ENCODE measurements around the gene TLE3. TPM values are rescaled to one million over a fixed set of nuclear protein-coding genes. Genes with fewer than 3 reads are reported as not detected.

TLE3 gene
- polyA plus RNA-seq, 1 donor (not counting 4 experiments of a cell fraction or from before 2014, with no cell fraction given), result 8.3 TPM

DNA sequence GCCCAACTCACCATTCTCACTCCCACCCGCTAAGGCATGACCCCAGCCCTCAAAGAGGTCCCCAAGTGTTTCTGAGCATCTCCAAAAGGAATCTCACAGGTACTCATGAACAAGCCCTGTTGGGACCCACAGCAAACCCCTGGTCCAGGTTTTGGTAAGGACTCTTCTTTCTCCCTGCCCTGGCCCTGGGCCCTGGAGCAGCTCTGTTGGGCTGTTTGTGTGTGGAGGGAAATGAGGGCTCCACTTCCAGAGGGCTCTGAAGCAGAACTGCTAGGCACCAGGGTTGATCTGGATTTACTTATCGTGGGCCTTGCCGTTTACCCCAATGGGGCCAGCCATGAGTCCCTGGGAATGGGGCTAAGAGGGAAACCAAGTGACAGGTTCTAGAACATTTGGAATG, 92.9 kb downstream of the TLE3 start:
- Histone ChIP-seq H3K79me2 (ENCODE audit: control insufficient read depth, insufficient read depth, low read length) (no peaks in the 10 kb centered on the region), H3K4me1 (ENCODE audit: control insufficient read depth, extremely low read depth, insufficient read depth, low read length) (no peaks in the 10 kb centered on the region), H3K9me1 (ENCODE audit: control insufficient read depth, extremely low read depth, insufficient read depth, low read length) (no peaks in the 10 kb centered on the region), H3K4me2 (ENCODE audit: control insufficient read depth, extremely low read depth, insufficient read depth, low read depth, low read length) (no peak overlapping the region), H3K27ac (ENCODE audit: control insufficient read depth, insufficient read depth, low read length) (no peak overlapping the region), H3K9me3 (ENCODE audit: control insufficient read depth, low read depth, low read length) (no peaks in the 10 kb centered on the region), H3K4me3 (ENCODE audit: control insufficient read depth in 2 of 3, extremely low read depth in 1 of 3, insufficient read depth in 2 of 3, low read depth in 1 of 3, low read length in 3 of 3) (no peak overlapping the region), H2AFZ (ENCODE audit: control insufficient read depth, low read length) (no peak overlapping the region), H3K27me3 (ENCODE audit: control insufficient read depth, extremely low read depth, insufficient read depth, low read length) (peaks cover 36% of the 10 kb centered on the region), H3K9ac (ENCODE audit: control insufficient read depth, extremely low read depth, insufficient read depth, low read length) (no peak overlapping the region), H3K36me3 (ENCODE audit: control insufficient read depth in 2 of 2, extremely low read depth in 1 of 2, insufficient read depth in 2 of 2, low read length in 2 of 2) (no peaks in the 10 kb centered on the region), H4K20me1 (ENCODE audit: control insufficient read depth, extremely low read depth, insufficient read depth, low read length) (no peaks in the 10 kb centered on the region)
- FAIRE-seq, result no peak
- DNase-seq (ENCODE audit: low read depth, low spot score), result no peak
- TF ChIP-seq EZH2 (IDR thresholded peaks at IDR 0.05; ENCODE audit: low read length), result no peak
- TF ChIP-seq, protein P1, sequence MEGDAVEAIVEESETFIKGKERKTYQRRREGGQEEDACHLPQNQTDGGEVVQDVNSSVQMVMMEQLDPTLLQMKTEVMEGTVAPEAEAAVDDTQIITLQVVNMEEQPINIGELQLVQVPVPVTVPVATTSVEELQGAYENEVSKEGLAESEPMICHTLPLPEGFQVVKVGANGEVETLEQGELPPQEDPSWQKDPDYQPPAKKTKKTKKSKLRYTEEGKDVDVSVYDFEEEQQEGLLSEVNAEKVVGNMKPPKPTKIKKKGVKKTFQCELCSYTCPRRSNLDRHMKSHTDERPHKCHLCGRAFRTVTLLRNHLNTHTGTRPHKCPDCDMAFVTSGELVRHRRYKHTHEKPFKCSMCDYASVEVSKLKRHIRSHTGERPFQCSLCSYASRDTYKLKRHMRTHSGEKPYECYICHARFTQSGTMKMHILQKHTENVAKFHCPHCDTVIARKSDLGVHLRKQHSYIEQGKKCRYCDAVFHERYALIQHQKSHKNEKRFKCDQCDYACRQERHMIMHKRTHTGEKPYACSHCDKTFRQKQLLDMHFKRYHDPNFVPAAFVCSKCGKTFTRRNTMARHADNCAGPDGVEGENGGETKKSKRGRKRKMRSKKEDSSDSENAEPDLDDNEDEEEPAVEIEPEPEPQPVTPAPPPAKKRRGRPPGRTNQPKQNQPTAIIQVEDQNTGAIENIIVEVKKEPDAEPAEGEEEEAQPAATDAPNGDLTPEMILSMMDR (optimal IDR thresholded peaks at IDR 0.05 in 1 of 3, IDR thresholded peaks at IDR 0.05 in 1 of 3, conservative IDR thresholded peaks at IDR 0.05 in 1 of 3; ENCODE audit: extremely low read depth in 1 of 3, insufficient read depth in 2 of 3, low read length in 3 of 3), result no peak
- dilution Hi-C loops (cut with MboI; ENCODE audit: extremely low pct_ligation_motif_present, low sequenced_read_pairs), result no loop called here

DNA sequence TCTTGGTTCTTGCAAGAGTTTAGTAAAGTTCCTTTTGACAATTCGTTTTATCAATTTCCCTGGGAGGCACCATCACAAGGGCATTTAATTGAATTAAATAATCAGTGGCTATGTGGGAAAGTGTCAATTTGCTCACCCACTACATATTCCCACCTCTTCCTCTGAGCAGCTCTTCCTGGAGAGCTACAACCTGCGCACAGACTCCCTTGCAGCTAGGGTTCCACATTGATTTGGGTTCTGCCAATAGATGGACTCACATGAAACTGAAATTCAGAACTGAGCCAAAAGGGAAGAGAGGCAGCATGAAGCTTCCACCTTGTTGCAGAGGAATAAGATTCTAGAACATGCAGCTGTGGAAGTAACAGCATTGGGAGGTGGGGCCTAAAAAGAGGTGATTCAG, 94.8 kb downstream of the TLE3 start:
- H2AFZ ChIP-seq (ENCODE audit: control insufficient read depth, low read length), result no peak overlapping the region
- dilution Hi-C loops (cut with MboI; ENCODE audit: extremely low pct_ligation_motif_present, low sequenced_read_pairs), result no loop called here
- no peak overlapping the region for H3K9ac ChIP-seq (ENCODE audit: control insufficient read depth, extremely low read depth, insufficient read depth, low read length)
- no peaks in the 10 kb centered on the region for H3K9me1 ChIP-seq (ENCODE audit: control insufficient read depth, extremely low read depth, insufficient read depth, low read length)
- DNase-seq (ENCODE audit: low read depth, low spot score), result no peak
- no peaks in the 10 kb centered on the region for H4K20me1 ChIP-seq (ENCODE audit: control insufficient read depth, extremely low read depth, insufficient read depth, low read length)
- H3K27me3 ChIP-seq (ENCODE audit: control insufficient read depth, extremely low read depth, insufficient read depth, low read length), result peaks cover 25% of the 10 kb centered on the region
- no peak for TF ChIP-seq EZH2 (IDR thresholded peaks at IDR 0.05; ENCODE audit: low read length)
- TF ChIP-seq, protein P1 (optimal IDR thresholded peaks at IDR 0.05 in 1 of 3, IDR thresholded peaks at IDR 0.05 in 1 of 3, conservative IDR thresholded peaks at IDR 0.05 in 1 of 3; ENCODE audit: extremely low read depth in 1 of 3, insufficient read depth in 2 of 3, low read length in 3 of 3), result no peak
- H3K9me3 ChIP-seq (ENCODE audit: control insufficient read depth, low read depth, low read length), result no peaks in the 10 kb centered on the region
- H3K4me2 ChIP-seq (ENCODE audit: control insufficient read depth, extremely low read depth, insufficient read depth, low read depth, low read length), result no peak overlapping the region
- H3K27ac ChIP-seq (ENCODE audit: control insufficient read depth, insufficient read depth, low read length), result no peak overlapping the region
- FAIRE-seq, result no peak
- H3K4me1 ChIP-seq (ENCODE audit: control insufficient read depth, extremely low read depth, insufficient read depth, low read length), result no peaks in the 10 kb centered on the region
- no peaks in the 10 kb centered on the region for H3K79me2 ChIP-seq (ENCODE audit: control insufficient read depth, insufficient read depth, low read length)
- H3K36me3 ChIP-seq (ENCODE audit: control insufficient read depth in 2 of 2, extremely low read depth in 1 of 2, insufficient read depth in 2 of 2, low read length in 2 of 2), result no peaks in the 10 kb centered on the region
- no peak overlapping the region for H3K4me3 ChIP-seq (ENCODE audit: control insufficient read depth in 2 of 3, extremely low read depth in 1 of 3, insufficient read depth in 2 of 3, low read depth in 1 of 3, low read length in 3 of 3)
